HL-60 (cell line): ENCODE measurements around the gene CAMTA1.

Experiments
- CTCF ChIP-seq: IDR thresholded peaks from one replicate; pipeline ENCODE4 v1.5.1; 2011; ENCODE audit warnings: low read length, control low read depth, inconsistent platforms; ENCODE audit not compliant: insufficient read depth
- POLR2AphosphoS5 ChIP-seq: IDR thresholded peaks from 2 replicates; pipeline ENCODE4 v1.6.1; 2012; ENCODE audit warnings: low read depth

DNA sequence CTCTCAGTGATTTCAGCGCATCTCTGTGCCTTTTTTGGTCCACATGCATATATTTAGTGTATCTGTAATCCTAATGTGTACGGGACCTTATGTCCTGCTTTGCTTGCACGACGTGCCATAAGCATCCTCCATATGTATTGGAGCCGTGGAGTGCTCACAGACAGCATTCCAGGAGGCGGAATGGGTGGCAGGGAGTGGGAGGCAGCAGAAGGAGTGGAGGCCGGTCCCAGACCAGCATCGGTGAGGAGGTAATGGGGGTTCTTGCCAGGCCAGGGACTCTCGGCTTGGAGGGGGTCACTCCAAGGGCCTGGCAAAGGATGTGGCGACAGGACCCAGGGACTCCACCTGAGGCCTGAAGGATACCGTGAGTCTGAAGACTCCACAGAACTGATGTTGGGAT is 185.0 kb downstream of the CAMTA1 start:
- TF ChIP-seq POLR2AphosphoS5 (no peak), CTCF (no peak)
